GM19351 (cell line): Measurements from ENCODE around the gene DIP2C.
"Not testable (repeated sequence)": the region's sequence is repeated elsewhere in the genome, so short reads cannot be mapped to it uniquely, and the experiment has no call there.

ENCODE experiments used
- ATAC-seq: cut with Tn5 transposase; IDR thresholded peaks from one replicate; pipeline ENCODE4 v1.9.1; 2021; ENCODE audit warnings: mild to moderate bottlenecking, moderate library complexity; ENCODE audit not compliant: unreplicated experiment

The DIP2C gene

DNA sequence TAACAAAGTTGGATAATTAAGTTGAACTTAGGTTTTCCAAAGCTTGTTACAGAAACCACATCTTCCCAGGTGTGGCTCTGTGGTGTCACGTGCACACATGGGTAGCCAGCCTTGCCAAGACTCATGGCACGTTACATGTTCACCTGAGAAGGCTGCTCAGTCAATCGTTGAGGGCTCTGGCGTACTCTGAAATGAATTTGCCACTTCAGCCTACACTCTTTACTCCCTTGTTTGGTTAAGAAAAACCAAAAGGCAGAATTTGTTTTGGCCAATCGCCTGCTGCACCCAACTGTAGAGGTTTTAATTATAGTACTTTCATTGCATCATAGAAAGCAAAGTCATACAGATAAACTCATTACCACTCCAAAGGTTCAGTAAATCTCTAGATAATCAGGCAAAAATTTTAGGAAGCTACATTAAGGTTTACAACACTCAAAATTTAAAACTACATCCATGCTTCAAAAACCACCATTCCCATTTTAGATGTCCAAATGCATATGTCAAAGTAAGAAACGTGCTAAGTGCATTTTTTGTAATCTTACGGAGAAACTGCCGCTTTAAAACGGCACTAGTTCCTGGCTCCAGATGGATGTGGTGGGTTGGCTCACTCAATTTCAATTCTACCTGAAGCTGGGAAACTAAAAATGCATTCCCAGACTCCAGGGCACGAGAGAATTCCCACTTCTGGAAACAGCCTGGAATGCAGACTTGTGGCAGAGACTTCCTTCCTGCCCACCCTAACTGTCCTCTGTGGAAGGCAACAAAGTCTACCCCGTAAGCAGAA is 88.4 kb downstream of the DIP2C start:
- no peak for ATAC-seq

DNA sequence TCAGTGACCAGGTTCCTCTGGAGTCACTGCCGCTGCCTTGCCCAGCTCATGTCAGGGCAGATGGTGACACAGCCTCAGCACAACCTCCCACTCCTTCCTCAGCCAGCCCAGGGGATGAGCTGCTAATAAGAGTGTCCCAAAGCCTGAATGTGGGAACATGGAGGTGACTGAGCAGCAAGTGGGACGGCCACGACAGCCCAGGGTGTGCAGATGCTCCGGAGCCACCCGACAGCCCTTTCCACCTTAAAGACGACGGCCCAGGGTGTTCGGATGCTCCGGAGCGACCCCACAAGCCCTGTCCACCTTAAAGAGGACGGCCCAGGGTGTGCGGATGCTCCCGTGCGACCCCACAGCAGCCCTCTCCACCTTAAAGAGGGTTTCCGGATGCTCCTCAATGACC is 89.2 kb downstream of the DIP2C start:
- no peak for ATAC-seq

- no peak for ATAC-seq
Observed at GRCh38 chr10:599767-600166, 89.7 kb downstream of the DIP2C start.

DNA sequence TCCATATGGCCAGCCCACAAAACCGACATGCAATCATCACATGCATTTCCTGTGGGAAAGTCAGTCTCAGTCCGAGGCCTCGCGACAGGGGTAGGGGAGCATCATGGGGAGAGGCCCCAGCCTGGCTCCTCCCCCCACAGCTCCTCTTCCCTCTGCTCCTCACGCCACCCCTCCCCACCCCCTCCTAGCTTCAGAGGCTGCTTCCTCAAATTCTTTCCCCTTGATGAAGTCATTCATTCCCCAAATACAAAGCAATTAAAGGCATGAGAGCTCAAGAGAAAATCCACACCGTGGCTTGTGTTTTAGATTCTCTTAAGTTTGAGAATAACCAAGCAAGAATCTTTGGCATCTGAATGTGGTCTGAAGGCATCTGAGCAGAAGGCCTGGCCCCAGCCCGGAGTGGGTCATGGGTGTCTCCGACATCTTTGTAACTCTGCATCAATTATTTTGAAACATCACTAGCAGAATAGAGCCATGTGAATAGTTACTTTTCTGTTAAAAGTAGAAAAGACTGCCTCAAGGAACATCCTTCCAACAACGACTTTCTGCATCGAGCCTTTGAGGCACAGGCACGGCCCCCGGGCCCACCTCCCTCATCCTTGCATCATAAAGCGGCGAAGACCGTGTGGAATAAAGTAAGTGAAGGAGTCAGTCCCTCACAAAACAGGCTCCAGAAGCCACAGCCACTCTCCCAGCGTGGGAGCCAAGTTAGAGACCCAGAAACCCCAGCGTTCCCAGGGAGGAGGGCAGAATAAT is 90.9 kb downstream of the DIP2C start:
- no peak for ATAC-seq

GRCh38 chr10:597976-598375 is 91.5 kb downstream of the DIP2C start:
- ATAC-seq = no peak

DNA sequence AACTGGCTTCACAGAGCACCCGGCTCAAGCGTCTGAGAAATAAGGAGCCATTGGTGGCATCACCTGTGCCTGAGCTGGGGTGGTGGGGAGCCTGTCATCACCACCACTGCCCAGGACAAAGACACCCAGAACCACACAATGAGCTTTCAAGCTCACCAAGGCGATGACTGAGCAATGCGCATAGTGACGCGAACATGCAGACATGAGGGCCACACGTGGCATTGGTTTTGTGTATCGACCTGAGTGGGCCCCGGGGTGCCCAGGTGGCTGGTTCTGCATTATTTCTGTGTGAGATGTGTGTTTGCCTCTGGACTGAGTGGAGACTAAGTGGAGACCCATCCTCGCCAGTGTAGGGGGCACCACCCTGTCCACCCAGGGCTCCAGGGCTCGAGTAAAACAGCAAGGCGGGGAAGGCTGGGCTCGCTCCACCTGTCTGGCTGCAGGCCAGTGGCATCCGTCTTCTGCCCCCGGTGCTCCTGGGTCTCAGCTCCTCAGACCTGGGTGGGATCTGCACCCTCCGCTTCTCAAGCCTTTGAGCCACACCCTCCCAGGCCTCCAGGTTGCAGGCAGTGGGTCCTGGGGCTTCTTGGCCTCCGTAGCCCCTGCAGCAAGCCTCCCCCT is 92.6 kb downstream of the DIP2C start:
- no peak for ATAC-seq

- ATAC-seq = not testable (repeated sequence)
Observed at GRCh38 chr10:596131-596530, 93.3 kb downstream of the DIP2C start.

- no peak for ATAC-seq
Observed at GRCh38 chr10:595473-595872, 94.0 kb downstream of the DIP2C start.

DNA sequence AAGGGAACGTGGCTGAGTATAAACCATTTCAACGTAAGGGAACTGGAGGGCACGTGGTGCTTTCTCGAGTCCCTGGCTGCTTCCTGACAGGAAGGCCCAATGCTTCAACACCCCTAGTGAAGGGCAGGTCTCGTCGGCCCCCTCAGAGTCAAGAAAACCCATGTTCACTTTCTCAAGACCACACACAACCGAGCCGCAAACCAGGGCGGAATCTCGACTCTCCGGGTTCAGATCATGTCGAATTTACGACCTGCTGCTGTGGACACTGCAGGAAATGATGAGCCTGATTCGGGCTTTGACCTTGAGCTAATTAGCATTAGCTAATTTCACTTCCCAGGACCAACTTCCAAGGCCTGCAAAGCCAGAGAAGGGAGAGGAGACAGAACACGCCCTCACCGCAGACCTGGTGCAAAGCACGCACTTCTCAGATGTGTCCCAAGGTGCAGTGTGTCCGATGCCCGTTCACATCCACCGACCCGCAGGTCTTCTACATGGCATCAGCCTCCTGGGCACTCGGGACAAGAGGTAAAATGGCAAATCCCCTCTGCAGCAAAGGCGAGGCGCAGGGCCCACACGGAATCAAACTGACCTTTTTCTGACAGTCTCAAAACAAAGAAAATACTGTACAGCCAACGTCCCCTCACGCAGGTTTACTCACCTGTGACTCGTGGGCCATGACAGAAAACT is 94.7 kb downstream of the DIP2C start:
- ATAC-seq = no peak

DNA sequence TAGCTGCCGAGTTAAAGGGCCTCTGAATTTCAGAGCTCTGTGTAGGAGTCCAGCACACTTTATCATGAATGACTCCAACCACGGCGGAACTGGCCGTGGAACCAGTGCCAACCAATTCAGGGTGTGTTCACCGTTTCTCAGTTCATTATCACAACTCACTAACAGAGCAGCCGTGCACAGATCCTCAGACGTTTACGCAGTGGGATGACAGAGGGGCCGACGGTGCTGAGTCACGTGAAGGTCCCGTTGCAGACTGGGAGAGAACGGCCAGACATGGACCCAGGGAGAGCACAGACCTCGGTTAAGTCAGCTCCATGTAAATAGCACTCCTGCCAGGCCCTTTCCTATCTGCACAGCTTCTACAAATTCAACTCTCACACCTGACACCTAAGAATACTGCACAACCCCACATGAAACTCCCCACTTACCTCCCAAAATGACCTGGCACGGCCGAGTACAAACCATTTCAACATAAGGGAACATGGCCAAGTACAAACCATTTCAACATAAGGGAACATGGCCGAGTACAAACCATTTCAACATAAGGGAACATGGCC is 95.5 kb downstream of the DIP2C start:
- ATAC-seq = no peak

DNA sequence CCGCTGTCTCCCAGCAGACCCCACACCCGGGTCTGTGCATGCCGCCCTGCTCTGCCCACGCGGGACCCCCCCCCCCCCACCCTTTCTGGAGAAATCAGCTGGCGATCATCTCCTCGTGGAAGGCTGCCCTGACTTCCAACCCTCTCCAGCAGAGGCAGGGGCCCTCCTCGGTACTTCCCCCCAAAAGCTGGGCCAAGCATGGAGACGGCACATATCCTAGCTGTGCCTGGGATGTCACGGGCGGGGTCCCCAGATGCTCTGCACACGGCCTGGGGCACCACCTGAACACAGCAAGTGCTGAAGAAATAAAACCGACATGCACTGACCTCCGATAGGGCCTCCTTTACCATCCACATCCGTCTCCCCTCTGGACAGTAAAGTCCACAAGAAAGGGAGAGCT is 96.0 kb downstream of the DIP2C start:
- no peak for ATAC-seq

DNA sequence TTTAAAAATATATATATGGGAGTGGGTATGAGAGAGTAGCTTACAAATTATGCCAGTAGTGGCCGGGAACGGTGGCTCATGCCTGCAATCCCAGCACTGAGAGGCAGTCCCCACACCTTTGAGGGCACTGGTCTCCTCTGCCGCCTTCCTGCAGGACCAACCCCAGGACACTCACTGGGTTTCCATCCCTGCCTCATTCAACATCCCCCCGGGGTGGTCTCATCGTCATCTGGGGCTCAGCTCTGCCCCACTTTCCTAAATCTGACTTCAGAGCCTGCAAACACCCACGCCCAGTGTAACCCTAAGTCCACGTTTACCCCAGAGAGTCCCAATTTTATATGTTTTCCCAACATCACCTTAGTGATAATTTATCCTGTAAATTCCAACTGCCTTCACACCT is 96.5 kb downstream of the DIP2C start:
- no peak for ATAC-seq

DNA sequence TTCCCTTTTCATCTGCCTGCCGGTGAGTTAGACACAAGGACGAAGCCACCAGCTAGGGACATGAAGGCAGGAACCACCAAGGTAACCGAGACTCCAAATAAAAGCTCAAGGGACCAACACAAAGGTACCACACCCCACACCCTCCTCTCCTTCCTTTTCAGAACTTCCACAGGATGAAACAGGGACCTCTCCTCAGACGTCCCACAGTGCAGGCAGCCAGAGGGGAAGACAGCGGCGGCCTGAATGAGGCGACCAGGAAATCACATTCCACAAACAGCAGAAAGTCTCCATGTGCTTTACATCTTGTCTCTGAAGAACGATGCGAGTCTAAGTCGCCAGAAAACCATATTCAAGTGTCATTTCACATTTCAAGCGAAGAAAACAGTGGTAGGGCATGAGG is 97.8 kb downstream of the DIP2C start:
- no peak for ATAC-seq

DNA sequence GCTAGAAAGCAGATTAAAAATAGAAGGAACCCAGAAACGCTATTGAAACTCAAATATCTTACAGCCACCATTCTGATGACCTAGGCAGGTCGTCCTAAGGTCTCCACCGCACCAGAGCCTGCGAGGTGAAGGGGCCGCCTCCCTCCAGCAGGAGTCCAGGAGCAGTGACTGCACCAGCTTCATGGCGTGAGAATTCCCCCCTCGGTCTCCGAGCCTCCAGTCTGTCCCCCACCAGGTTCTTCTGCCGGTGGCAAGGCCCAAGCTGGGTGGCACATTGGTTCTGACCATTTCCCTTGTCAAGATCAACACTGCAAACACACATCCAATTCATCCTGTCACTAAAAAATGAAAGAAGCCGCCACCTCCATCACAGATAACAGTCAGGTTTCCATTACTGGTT is 98.7 kb downstream of the DIP2C start:
- no peak for ATAC-seq

- no peak for ATAC-seq
Observed at GRCh38 chr10:589961-590680, 99.3 kb downstream of the DIP2C start.

DNA sequence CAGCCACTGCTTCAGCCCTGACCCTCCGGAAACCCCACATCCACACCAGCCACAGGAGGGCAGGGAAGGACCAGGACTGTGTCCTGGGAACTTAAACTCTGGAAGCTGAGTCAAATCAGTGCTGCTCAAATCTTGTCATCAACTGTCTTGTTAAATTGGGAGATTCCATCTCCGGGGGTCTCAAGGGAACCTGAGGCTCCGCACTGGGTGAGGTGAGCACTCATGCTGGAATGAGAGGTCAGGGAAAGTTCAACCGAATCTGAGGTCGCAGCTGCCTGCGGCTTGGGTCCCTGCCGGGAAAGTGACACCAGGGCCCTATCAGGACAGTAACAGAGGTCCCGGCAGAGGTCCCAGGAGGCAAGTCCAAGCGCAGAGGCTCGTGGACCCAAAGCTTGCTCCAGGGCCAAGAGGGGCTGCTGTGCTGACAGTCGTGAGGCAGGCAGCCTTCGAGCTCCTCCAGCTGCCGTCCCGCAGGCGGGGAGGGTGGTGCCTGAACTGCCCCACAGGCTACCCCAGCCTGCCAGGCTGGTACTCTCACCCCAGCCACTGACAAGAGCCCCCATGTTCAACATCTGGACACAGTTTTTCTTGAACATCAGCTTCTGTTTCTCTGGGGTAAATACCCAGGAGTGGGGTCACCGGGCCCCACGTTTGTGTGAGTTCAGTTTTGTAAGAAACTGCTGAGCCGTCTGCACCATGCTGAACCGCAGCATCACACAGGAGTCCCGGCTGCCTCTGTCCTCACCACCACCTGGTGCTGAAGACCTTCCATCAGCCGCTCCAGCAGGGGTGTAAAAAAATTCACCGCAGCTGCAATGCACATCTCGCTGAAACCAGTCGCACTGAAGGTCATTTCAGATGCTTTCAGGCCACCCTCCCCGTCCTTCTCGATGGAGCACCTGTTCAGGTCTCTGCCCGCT is 101.0 kb downstream of the DIP2C start:
- ATAC-seq = no peak

DNA sequence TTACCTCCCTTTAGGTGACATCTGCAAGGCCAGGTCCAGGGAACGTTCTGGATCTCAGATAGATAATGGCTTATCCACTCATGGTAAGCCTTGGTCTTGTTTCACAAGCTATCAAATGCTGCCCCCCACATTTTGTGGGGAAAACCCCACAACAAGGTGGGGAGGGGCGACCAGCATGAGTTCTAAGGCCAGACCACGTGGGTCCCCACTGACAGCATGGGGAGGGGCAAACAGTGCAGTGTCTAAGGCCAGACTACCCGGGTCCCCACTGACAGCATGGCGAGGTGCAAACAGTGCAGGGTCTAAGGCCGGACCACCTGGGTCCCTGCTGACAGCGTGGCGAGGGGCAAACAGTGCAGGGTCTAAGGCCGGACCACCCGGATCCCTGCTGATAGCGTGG is 102.8 kb downstream of the DIP2C start:
- no peak for ATAC-seq

DNA sequence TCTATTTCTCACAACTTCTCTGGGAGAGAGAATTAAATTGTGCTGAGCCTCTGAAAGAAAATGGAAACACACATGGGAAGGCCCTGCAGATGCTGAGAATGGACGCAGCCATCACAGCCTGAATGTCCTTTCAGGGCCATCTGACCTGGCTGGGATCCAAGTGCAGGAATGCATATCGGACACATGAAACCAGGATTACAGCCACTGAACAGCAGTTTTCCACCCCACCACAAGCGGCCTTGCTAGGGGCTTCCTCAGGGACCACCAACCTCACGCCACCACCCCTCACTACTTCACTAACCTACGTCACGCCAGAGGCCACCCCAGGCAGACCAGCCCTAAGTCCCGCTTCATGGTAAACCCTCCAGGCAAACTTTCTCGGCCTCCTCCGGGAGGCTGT is 103.3 kb downstream of the DIP2C start:
- ATAC-seq = no peak

GRCh38 chr10:585502-585901 is 104.0 kb downstream of the DIP2C start:
- no peak for ATAC-seq
